EL (cell line): ENCODE results near the gene DOK4.

Experiments used
- DNase-seq: peaks from one replicate; pipeline ENCODE4 v3.0.0-alpha.2; 2016

Gene DOK4

GRCh38 chr16:57485916-57486857 lies at the start of gene DOK4:
Gene DOK4 (minus strand): TSS chr16:57486493. CDS start chr16:57479507, 6,986 bp downstream.
- peak; percentile 78 for DNase-seq

- DNase-seq, result peak; percentile 86
Observed at GRCh38 chr16:57535680-57536305, 49.5 kb upstream of the DOK4 start.

GRCh38 chr16:57534881-57535658 lies 48.8 kb upstream of the DOK4 start:
- DNase-seq, result no peak

- DNase-seq, result no peak
Observed at GRCh38 chr16:57534337-57534880, 48.1 kb upstream of the DOK4 start.

GRCh38 chr16:57533431-57534336 lies 47.4 kb upstream of the DOK4 start:
- DNase-seq, result no peak

- no peak for DNase-seq
Observed at GRCh38 chr16:57532266-57532625, 46.0 kb upstream of the DOK4 start.

GRCh38 chr16:57531635-57532265 lies 45.5 kb upstream of the DOK4 start:
- no peak for DNase-seq

- DNase-seq, result no peak
Observed at GRCh38 chr16:57531253-57531575, 44.9 kb upstream of the DOK4 start.

GRCh38 chr16:57530522-57531252 lies 44.4 kb upstream of the DOK4 start:
- peak; percentile 14 for DNase-seq

- peak; percentile 68 for DNase-seq
Observed at GRCh38 chr16:57530104-57530521, 43.8 kb upstream of the DOK4 start.

GRCh38 chr16:57529391-57530103 lies 43.3 kb upstream of the DOK4 start:
- DNase-seq, result no peak

- DNase-seq, result no peak
Observed at GRCh38 chr16:57528499-57529390, 42.5 kb upstream of the DOK4 start.

- DNase-seq, result no peak
Observed at GRCh38 chr16:57527610-57528360, 41.5 kb upstream of the DOK4 start.

- no peak for DNase-seq
Observed at GRCh38 chr16:57527027-57527426, 40.7 kb upstream of the DOK4 start.

GRCh38 chr16:57526498-57526897 lies 40.2 kb upstream of the DOK4 start:
- no peak for DNase-seq

GRCh38 chr16:57525761-57526160 lies 39.5 kb upstream of the DOK4 start:
- DNase-seq, result no peak

- no peak for DNase-seq
Observed at GRCh38 chr16:57522960-57523359, 36.7 kb upstream of the DOK4 start.

- DNase-seq, result peak; percentile 64
Observed at GRCh38 chr16:57519796-57520360, 33.6 kb upstream of the DOK4 start.
